Trophoblast cell (in vitro differentiated cells and primary cell): ENCODE data around the gene ATP1B2.

Experiments
- DNase-seq, 2 donors: peaks; one replicate each; pipeline ENCODE4 v3.0.0-alpha.2; 2016
- H2AFZ ChIP-seq: 2 replicates; pipeline ENCODE4 v1.6.1; 2013; ENCODE audit warnings: low read length, moderate library complexity, mild to moderate bottlenecking; ENCODE audit not compliant: insufficient read depth, poor library complexity
- H2AK5ac ChIP-seq: 2 replicates; pipeline ENCODE4 v1.6.1; 2013; ENCODE audit warnings: mild to moderate bottlenecking, low read length
- H2BK120ac ChIP-seq: 2 replicates; pipeline ENCODE4 v1.6.1; 2013; ENCODE audit warnings: low read length, mild to moderate bottlenecking, moderate library complexity; ENCODE audit not compliant: insufficient read depth, poor library complexity
- H2BK12ac ChIP-seq: 2 replicates; pipeline ENCODE4 v1.6.1; 2013; ENCODE audit warnings: mild to moderate bottlenecking, low read length, moderate library complexity
- H2BK5ac ChIP-seq: 2 replicates; pipeline ENCODE4 v1.6.1; 2013; ENCODE audit warnings: low read length, low read depth, moderate library complexity, mild to moderate bottlenecking; ENCODE audit not compliant: poor library complexity
- H3K14ac ChIP-seq: 2 replicates; pipeline ENCODE4 v1.6.1; 2013; ENCODE audit warnings: mild to moderate bottlenecking, low read length
- H3K18ac ChIP-seq: 2 replicates; pipeline ENCODE4 v1.6.1; 2013; ENCODE audit warnings: mild to moderate bottlenecking, low read length
- H3K23ac ChIP-seq: 2 replicates; pipeline ENCODE4 v1.6.1; 2013; ENCODE audit warnings: low read length
- H3K27ac ChIP-seq: 2 replicates; pipeline ENCODE4 v1.5.1; 2013; ENCODE audit warnings: low read depth, mild to moderate bottlenecking, inconsistent platforms, low read length, moderate library complexity
- H3K27me3 ChIP-seq: 2 replicates; pipeline ENCODE4 v1.6.1; 2013; ENCODE audit warnings: inconsistent platforms, mild to moderate bottlenecking, low read length, moderate library complexity; ENCODE audit not compliant: insufficient read depth
- H3K36me3 ChIP-seq, 2 experiments: 1 replicate in 1 of 2; 2 replicates in 1 of 2; pipeline ENCODE4 v1.6.1; 2013; ENCODE audit warnings: low read length in 2 of 2, mild to moderate bottlenecking in 2 of 2, moderate library complexity in 1 of 2; ENCODE audit not compliant: insufficient read depth in 2 of 2, control insufficient read depth in 1 of 2
- H3K4ac ChIP-seq: 2 replicates; pipeline ENCODE4 v1.6.1; 2013; ENCODE audit warnings: low read depth, mild to moderate bottlenecking, low read length, moderate library complexity
- H3K4me1 ChIP-seq, 2 experiments: 1 replicate in 1 of 2; 2 replicates in 1 of 2; pipeline ENCODE4 v1.6.1; 2013; ENCODE audit warnings: low read length in 2 of 2, mild to moderate bottlenecking in 2 of 2, moderate library complexity in 1 of 2; ENCODE audit not compliant: insufficient read depth in 2 of 2, control insufficient read depth in 1 of 2
- H3K4me2 ChIP-seq: 2 replicates; pipeline ENCODE4 v1.6.1; 2013; ENCODE audit warnings: inconsistent platforms, mild to moderate bottlenecking, low read length, moderate library complexity
- H3K4me3 ChIP-seq: 2 replicates; pipeline ENCODE4 v1.5.1; 2013; ENCODE audit warnings: mild to moderate bottlenecking, low read depth, low read length, inconsistent platforms
- H3K79me1 ChIP-seq: one replicate; pipeline ENCODE4 v1.6.1; 2013; ENCODE audit warnings: low read length
- H3K79me2 ChIP-seq: 2 replicates; pipeline ENCODE4 v1.6.1; 2013; ENCODE audit warnings: low read length, mild to moderate bottlenecking; ENCODE audit not compliant: control insufficient read depth, insufficient read depth, poor library complexity
- H3K9ac ChIP-seq: 2 replicates; pipeline ENCODE4 v1.6.1; 2013; ENCODE audit warnings: mild to moderate bottlenecking, low read length
- H3K9me3 ChIP-seq: 2 replicates; pipeline ENCODE4 v1.6.1; 2013; ENCODE audit warnings: low read depth, mild to moderate bottlenecking, control low read depth, inconsistent platforms, low read length; ENCODE audit not compliant: insufficient read depth
- H4K12ac ChIP-seq: 2 replicates; pipeline ENCODE4 v1.6.1; 2013; ENCODE audit warnings: low read depth, mild to moderate bottlenecking, low read length, moderate library complexity
- H4K8ac ChIP-seq: 2 replicates; pipeline ENCODE4 v1.6.1; 2013; ENCODE audit warnings: low read depth, mild to moderate bottlenecking, low read length, moderate library complexity
- H4K91ac ChIP-seq: one replicate; pipeline ENCODE4 v1.6.1; 2013; ENCODE audit warnings: low read depth, mild to moderate bottlenecking, low read length, moderate library complexity
- WGBS: extraction: QIAGEN DNeasy Blood & Tissue Kit; methylation state at CpG from one replicate; pipeline ENCODE4 v1.1.7; 2013; ENCODE audit warnings: missing lambda C conversion rate; ENCODE audit not compliant: insufficient read length, insufficient coverage; ENCODE audit errors: extremely low coverage; 5-methylcytosine and 5-hydroxymethylcytosine counted together

The ATP1B2 gene

GRCh38 chr17:7676533-7676932 is 25.8 kb downstream of the ATP1B2 start:
- H3K27ac ChIP-seq, result peak overlapping the region; percentile 7
- no peak overlapping the region for H2AK5ac ChIP-seq
- H3K23ac ChIP-seq, result no peak overlapping the region
- H2BK5ac ChIP-seq, result no peak overlapping the region
- no peak overlapping the region for H3K4me3 ChIP-seq
- H4K8ac ChIP-seq, result no peak overlapping the region
- H3K4me1 ChIP-seq, result peaks cover 8 to 9% of the 10 kb centered on the region in 2 experiments
- WGBS, result no CpG with 5 or more reads among the region's 5 CpGs
- H3K14ac ChIP-seq, result no peak overlapping the region
- no peaks in the 10 kb centered on the region for H3K27me3 ChIP-seq
- H3K9me3 ChIP-seq, result peaks cover 6% of the 10 kb centered on the region
- H3K4ac ChIP-seq, result no peak overlapping the region
- no peaks in the 10 kb centered on the region for H3K79me1 ChIP-seq
- no peak overlapping the region for H4K91ac ChIP-seq
- H3K9ac ChIP-seq, result no peak overlapping the region
- no peak overlapping the region for H4K12ac ChIP-seq
- no peak overlapping the region for H2BK120ac ChIP-seq
- H3K18ac ChIP-seq, result no peak overlapping the region
- no peak overlapping the region for H2BK12ac ChIP-seq
- no peak overlapping the region for H2AFZ ChIP-seq
- no peak for DNase-seq
- H3K4me2 ChIP-seq, result no peak overlapping the region
- H3K36me3 ChIP-seq, result peaks cover 33 to 36% of the 10 kb centered on the region in 2 experiments
- H3K79me2 ChIP-seq, result no peaks in the 10 kb centered on the region

GRCh38 chr17:7677388-7678067 is 26.8 kb downstream of the ATP1B2 start:
- WGBS, result no CpG with 5 or more reads among the region's 10 CpGs
- Histone ChIP-seq H2AFZ (no peak overlapping the region), H3K27me3 (no peaks in the 10 kb centered on the region), H3K79me2 (peaks cover 1% of the 10 kb centered on the region), H3K4ac (no peak overlapping the region), H3K4me3 (no peak overlapping the region), H2AK5ac (no peak overlapping the region), H2BK12ac (no peak overlapping the region), H3K27ac (no peak overlapping the region), H4K12ac (no peak overlapping the region), H4K8ac (no peak overlapping the region), H3K4me1 (peaks cover 8 to 9% of the 10 kb centered on the region in 2 experiments), H3K18ac (no peak overlapping the region), H4K91ac (no peak overlapping the region), H3K36me3 (peaks cover 26 to 29% of the 10 kb centered on the region in 2 experiments), H3K4me2 (no peak overlapping the region), H2BK5ac (no peak overlapping the region), H3K14ac (no peak overlapping the region), H2BK120ac (no peak overlapping the region), H3K79me1 (no peaks in the 10 kb centered on the region), H3K9me3 (peaks cover 6% of the 10 kb centered on the region), H3K23ac (no peak overlapping the region), H3K9ac (no peak overlapping the region)
- no peak for DNase-seq

GRCh38 chr17:7684851-7685532 is 34.3 kb downstream of the ATP1B2 start:
- Histone ChIP-seq H2BK5ac (no peak overlapping the region), H2AK5ac (no peak overlapping the region), H3K27ac (no peak overlapping the region), H3K23ac (no peak overlapping the region), H3K27me3 (no peaks in the 10 kb centered on the region), H3K9me3 (no peaks in the 10 kb centered on the region), H4K91ac (no peak overlapping the region), H3K79me2 (peaks cover 17% of the 10 kb centered on the region), H4K12ac (no peak overlapping the region), H2AFZ (no peak overlapping the region), H4K8ac (no peak overlapping the region), H3K14ac (no peak overlapping the region), H3K9ac (no peak overlapping the region), H3K4me3 (no peak overlapping the region), H3K18ac (no peak overlapping the region), H2BK12ac (no peak overlapping the region), H3K36me3 (peaks cover 0 to under 1% of the 10 kb centered on the region in 2 experiments), H2BK120ac (no peak overlapping the region), H3K4me1 (peaks cover 4 to 12% of the 10 kb centered on the region in 2 experiments), H3K4ac (peak overlapping the region; percentile 95), H3K4me2 (peak overlapping the region; percentile 94), H3K79me1 (peaks cover 20% of the 10 kb centered on the region)
- DNase-seq, result no peak
- no CpG with 5 or more reads among the region's 15 CpGs for WGBS

- H4K12ac ChIP-seq, result peak overlapping the region; percentile 37
- H4K8ac ChIP-seq, result peak overlapping the region; percentile 58
- H3K14ac ChIP-seq, result peak overlapping the region; percentile 12
- no CpG with 5 or more reads among the region's 44 CpGs for WGBS
- no peaks in the 10 kb centered on the region for H3K27me3 ChIP-seq
- H3K36me3 ChIP-seq, result peaks cover 0 to 2% of the 10 kb centered on the region in 2 experiments
- peaks cover 20% of the 10 kb centered on the region for H3K79me1 ChIP-seq
- no peak overlapping the region for H2AFZ ChIP-seq
- H2BK12ac ChIP-seq, result no peak overlapping the region
- H2BK5ac ChIP-seq, result no peak overlapping the region
- H3K4ac ChIP-seq, result peak overlapping the region; percentile 21
- H2BK120ac ChIP-seq, result no peak overlapping the region
- H3K4me2 ChIP-seq, result peak overlapping the region; percentile 94
- H3K4me1 ChIP-seq, result peaks cover 4 to 12% of the 10 kb centered on the region in 2 experiments
- peaks cover 17% of the 10 kb centered on the region for H3K79me2 ChIP-seq
- peak; percentile 94 to 95 for DNase-seq
- H4K91ac ChIP-seq, result peak overlapping the region; percentile 47
- H3K23ac ChIP-seq, result no peak overlapping the region
- H3K9me3 ChIP-seq, result no peaks in the 10 kb centered on the region
- H3K9ac ChIP-seq, result peak overlapping the region; percentile 68
- no peak overlapping the region for H2AK5ac ChIP-seq
- peak overlapping the region; percentile 88 for H3K27ac ChIP-seq
- peak overlapping the region; percentile 83 for H3K4me3 ChIP-seq
- H3K18ac ChIP-seq, result peak overlapping the region; percentile 9
Observed at GRCh38 chr17:7685533-7686221, 35.0 kb downstream of the ATP1B2 start.
